ENCODE results near the gene RBPJ. TPM values are rescaled to one million over a fixed set of nuclear protein-coding genes. Genes with fewer than 3 reads are reported as not detected.

RBPJ gene
- 10 to 100 TPM; 60.4 to 99.3 (median 78.5) TPM for total RNA-seq

DNA sequence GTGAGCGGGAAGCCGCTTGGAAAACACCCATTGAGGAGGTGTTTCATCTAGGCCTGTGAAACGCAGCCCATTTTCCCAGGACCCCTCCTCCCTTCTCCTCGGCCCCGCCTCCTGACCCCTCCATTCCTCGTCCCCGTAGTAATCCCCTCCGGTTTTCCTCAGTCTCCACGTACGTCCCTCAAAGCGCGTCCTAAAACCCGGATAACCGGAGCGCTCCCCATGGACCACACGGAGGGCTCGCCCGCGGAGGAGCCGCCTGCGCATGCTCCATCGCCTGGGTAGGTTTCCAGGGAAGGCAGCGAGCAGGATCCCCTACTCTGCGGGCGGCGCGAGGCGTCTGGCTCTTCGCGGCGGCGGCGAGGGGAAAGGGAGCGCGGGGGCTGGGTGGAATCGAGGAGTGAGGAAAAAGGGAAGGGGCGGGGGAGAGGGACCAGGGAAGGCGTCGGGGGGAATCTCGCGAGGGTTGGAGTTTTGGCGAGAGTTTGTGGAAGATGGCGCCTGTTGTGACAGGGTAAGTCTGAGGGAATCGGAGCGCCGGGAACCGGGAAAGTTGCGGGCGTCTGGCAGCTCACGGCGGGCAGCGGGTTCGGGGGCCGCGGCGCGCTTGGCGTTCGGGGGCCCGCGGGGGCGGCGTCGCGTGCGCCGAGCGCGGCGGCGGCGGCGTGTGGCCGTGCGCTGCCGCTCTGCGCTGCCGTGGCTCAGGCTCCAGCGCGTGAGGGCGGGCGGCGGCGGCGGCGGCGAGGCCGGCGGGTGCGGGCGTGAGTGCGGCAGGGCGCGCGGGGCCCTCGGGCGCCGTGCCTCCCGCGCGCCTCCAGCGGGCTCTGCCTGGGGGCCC is at the start of gene RBPJ:
Gene RBPJ, plus strand, starts transcription at position 477 of the 835 bp plus-strand sequence. Its CDS starts 15 bp downstream, at position 492.
- peak; percentile 90 to 92 for DNase-seq
- Histone ChIP-seq H3K4me1 (peaks cover 12 to 13% of the 10 kb centered on the region in 2 donors), H3K4me3 (replicated peaks in 1 of 3) (peak within 1 kb of the TSS; percentile 63 to 96 (median 85)), H3K9me3 (no peaks in the 10 kb centered on the region), H3K27ac (peak within 1 kb of the TSS; percentile 88 to 98 (median 97)), H3K36me3 (no peaks in the 10 kb centered on the region), H3K27me3 (no peaks in the 10 kb centered on the region)
- intact Hi-C loops (cut with DNase I), result no loop called here
- 2% methylated on average over 47 to 60 of the region's 102 CpGs for WGBS, 2 donors
- TF ChIP-seq, protein P1, sequence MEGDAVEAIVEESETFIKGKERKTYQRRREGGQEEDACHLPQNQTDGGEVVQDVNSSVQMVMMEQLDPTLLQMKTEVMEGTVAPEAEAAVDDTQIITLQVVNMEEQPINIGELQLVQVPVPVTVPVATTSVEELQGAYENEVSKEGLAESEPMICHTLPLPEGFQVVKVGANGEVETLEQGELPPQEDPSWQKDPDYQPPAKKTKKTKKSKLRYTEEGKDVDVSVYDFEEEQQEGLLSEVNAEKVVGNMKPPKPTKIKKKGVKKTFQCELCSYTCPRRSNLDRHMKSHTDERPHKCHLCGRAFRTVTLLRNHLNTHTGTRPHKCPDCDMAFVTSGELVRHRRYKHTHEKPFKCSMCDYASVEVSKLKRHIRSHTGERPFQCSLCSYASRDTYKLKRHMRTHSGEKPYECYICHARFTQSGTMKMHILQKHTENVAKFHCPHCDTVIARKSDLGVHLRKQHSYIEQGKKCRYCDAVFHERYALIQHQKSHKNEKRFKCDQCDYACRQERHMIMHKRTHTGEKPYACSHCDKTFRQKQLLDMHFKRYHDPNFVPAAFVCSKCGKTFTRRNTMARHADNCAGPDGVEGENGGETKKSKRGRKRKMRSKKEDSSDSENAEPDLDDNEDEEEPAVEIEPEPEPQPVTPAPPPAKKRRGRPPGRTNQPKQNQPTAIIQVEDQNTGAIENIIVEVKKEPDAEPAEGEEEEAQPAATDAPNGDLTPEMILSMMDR (IDR thresholded peaks at IDR 0.05), result peak in 1 of 6 experiments; percentile 16
- peak in 1 of 2 donors; percentile 68 for TF ChIP-seq POLR2A (IDR thresholded peaks at IDR 0.05)

DNA sequence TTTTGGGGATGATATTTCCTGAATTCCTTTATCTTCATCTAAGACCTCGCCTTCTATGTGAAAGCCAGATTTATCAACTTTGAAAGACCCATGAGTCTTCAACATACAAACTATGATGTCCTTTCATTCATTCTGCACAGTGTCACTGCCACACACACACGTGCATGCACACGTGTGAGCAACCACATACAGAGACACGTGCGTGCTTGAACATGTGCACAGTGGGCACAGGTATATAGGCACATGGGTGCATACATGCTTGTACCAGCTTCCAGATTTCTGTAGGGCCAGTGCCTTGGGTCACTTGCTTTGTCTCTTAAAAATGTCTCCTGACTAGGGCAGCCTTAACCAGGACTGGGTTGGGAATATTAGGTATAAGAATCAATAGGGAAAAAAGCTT is 49.1 kb upstream of the RBPJ start:
- Histone ChIP-seq H3K36me3 (no peaks in the 10 kb centered on the region), H3K9me3 (no peaks in the 10 kb centered on the region), H3K4me1 (no peaks in the 10 kb centered on the region), H3K27ac (no peak overlapping the region), H3K27me3 (no peaks in the 10 kb centered on the region), H3K4me3 (replicated peaks in 1 of 3) (no peak overlapping the region)
- intact Hi-C loops (cut with DNase I), result no loop called here
- TF ChIP-seq, protein P1 (IDR thresholded peaks at IDR 0.05), result no peak
- 90 to 94% methylated on average over 5 of the region's 5 CpGs for WGBS, 2 donors
- DNase-seq, result no peak

DNA sequence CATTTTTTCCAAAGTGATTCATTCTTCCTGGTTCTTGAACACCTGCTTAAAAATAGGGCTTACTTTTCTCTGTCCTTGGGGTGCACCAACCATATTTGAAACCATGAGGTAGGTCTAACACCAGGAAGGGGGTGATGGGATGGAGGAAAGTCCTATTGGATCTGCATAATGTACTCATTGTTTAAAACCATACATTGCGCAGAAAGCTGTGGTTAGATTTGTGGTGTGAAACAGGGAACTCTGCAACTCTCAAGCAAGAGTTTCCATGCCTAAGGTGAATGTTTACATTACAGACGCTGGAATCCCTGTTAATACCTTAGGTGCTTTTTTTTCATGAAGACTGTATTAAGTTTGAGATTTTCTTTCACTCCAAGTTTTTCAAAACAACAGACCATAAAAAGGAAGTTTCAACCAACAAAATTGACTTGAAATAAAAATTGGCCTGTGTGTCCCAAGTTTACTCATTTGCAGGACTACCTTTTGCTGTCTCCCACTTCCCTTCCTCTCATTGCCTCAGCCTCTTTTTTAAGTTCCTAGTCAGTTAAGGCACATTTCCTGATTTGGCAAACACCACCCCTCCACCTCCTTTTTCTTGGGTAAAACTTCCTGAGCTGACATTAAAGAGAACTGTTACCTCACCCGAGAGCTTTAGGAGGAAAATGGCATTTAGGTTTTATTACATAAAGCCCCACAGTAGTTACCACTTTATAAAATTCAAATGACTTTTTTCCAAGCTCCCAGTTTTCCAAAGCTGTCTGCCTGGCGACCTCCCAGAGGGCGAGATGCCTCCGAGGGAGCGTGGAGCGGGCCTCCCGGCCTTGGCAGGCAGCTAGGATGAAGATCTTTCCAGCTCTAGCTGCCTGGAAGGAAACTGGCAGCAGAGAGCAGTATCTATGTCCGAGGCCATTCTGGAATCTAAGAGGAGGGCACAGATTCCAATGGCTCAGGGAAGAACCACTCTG is 47.9 kb upstream of the RBPJ start:
- TF ChIP-seq, protein P1 (IDR thresholded peaks at IDR 0.05), result no peak
- no peak for TF ChIP-seq POLR2A (IDR thresholded peaks at IDR 0.05)
- no peak overlapping the region for H3K4me3 ChIP-seq (replicated peaks in 1 of 3)
- intact Hi-C loops (cut with DNase I), result no loop called here
- no peak for DNase-seq
- no peak overlapping the region for H3K27ac ChIP-seq
- H3K4me1 ChIP-seq, result no peaks in the 10 kb centered on the region
- 54 to 66% methylated on average over 10 of the region's 10 CpGs for WGBS, 2 donors
- H3K36me3 ChIP-seq, result no peaks in the 10 kb centered on the region
- H3K9me3 ChIP-seq, result no peaks in the 10 kb centered on the region
- no peaks in the 10 kb centered on the region for H3K27me3 ChIP-seq

DNA sequence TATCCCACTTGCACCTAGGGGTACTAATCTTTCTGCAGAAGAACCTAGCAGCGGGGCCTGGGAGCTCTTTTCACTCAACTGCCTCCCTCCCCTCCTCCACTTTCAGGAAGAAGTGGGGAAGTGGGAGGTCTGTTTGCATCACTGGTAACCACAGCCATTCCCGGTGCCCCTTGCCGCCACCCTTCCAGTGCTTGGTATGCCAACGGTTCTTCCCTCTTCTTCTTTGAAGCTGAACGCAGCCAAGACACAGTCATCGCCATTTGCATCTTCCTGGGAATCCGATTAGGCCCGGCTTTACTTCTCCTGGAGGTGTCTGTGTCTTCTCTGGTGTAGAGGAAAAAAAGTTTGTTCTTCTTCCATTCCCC is 47.2 kb upstream of the RBPJ start:
- TF ChIP-seq POLR2A (IDR thresholded peaks at IDR 0.05), result no peak
- TF ChIP-seq, protein P1 (IDR thresholded peaks at IDR 0.05), result no peak
- Histone ChIP-seq H3K4me1 (no peaks in the 10 kb centered on the region), H3K27ac (no peak overlapping the region), H3K9me3 (no peaks in the 10 kb centered on the region), H3K36me3 (no peaks in the 10 kb centered on the region), H3K27me3 (no peaks in the 10 kb centered on the region), H3K4me3 (replicated peaks in 1 of 3) (no peak overlapping the region)
- peak in 1 of 2 donors; percentile 4 for DNase-seq
- intact Hi-C loops (cut with DNase I), result no loop called here
- 69 to 80% methylated on average over 8 of the region's 8 CpGs for WGBS, 2 donors
